GM12891 (cell line): ENCODE measurements around the gene CETN1.

Source experiments
- DNase-seq: peaks from one replicate; pipeline ENCODE4 v3.0.0; 2011; ENCODE audit warnings: low spot score; ENCODE audit not compliant: insufficient read length
- FAIRE-seq: peaks from 2 replicates; lab custom pipeline; 2011; peaks lifted over from hg19 to GRCh38; lab: Jason Lieb, UNC
- PAX5 ChIP-seq: IDR thresholded peaks from 2 replicates; pipeline ENCODE4 v1.6.1; 2011; ENCODE audit warnings: low read length, moderate library complexity, mild to moderate bottlenecking; ENCODE audit not compliant: insufficient read depth, severe bottlenecking
- POLR2A ChIP-seq: IDR thresholded peaks from 2 replicates; pipeline ENCODE4 v1.6.1; 2011; ENCODE audit warnings: low read depth, low read length, control low read depth
- POLR2AphosphoS5 ChIP-seq: IDR thresholded peaks from 2 replicates; pipeline ENCODE4 v1.6.1; 2011; ENCODE audit warnings: low read depth, low read length, control low read depth
- POU2F2 ChIP-seq: IDR thresholded peaks from 2 replicates; pipeline ENCODE4 v1.6.1; 2011; ENCODE audit warnings: low read depth, mild to moderate bottlenecking, control low read depth, low read length, moderate library complexity
- SPI1 ChIP-seq: IDR thresholded peaks from 2 replicates; pipeline ENCODE4 v1.6.1; 2011; ENCODE audit warnings: low read depth, low read length, control low read depth
- TAF1 ChIP-seq: IDR thresholded peaks from 2 replicates; pipeline ENCODE4 v1.6.1; 2011; ENCODE audit warnings: low read depth, low read length, control low read depth

Gene CETN1

DNA sequence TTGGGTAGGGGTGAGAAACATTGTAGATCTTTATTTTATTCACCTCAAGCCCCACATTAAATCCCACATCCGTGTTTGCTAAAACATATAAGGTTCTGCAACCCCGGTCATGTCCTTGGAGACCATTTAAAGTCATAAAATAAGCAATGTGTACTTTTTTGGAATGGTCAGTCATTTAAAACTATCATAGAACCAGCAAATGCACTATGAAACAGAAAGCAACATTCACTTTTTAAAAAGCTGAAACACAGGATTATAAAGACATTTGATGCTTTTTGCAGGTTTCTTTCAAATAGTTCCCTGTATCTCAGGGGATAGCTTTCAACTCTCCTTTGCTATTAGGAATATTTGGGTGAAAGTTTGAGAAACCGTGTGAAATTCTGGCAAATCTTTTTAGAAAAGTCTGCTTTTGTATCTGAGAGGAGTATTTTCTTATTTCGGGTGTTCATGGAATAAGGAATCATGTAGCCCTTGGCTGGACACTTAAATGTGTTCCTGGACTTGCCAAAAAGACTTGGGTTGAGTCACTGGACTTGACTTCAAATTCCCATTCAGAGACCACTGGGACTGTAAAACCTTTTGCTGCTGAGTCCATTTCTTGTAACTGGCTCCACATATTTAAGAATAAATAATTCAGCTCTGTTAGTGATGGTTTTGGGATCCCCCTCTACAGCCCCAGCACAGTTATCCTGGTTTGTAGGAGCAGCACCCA lies 5.9 kb upstream of the CETN1 start:
- no peak for FAIRE-seq
- TF ChIP-seq PAX5 (no peak), SPI1 (no peak), POLR2A (no peak), TAF1 (no peak), POU2F2 (no peak), POLR2AphosphoS5 (no peak)
- no peak for DNase-seq

DNA sequence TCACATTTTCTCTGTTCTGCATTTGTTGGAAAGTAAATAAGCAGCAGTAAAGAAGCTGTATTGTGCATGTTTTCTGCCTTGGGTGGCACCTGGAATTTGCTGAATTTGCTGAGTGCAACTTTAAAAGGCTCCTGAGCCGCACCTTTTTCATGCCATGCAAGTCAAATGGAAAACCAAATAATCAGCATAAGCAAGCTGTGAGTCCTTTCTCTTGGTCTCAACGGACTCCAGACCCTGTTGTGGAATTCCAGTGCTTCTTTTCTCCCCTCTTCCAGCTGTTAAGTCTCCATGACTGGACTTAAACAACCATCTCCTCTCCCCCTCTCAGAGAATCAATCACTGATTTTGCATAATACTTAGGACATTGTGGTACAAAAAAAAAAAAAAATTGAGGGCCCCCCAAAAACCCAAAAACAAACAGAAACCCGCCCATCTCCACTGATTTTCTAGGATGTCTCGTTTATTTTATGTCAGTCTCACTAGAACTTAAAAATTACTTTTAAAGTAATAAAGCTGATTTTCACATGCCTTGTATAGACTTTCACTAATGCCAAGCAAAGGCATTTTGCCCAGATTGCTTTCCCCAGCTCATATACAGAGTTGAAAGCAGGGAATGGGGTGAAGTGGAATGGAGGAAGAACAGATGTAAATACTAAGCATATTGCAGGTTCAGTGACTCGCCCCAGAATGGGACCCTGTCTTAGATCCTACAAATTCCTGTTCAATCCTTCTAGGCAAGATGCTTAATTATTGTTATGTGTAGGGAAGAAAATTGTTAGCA lies 5.1 kb upstream of the CETN1 start:
- FAIRE-seq (no peak), DNase-seq (no peak)
- TF ChIP-seq TAF1 (no peak), POU2F2 (no peak), PAX5 (no peak), SPI1 (no peak), POLR2A (no peak)

DNA sequence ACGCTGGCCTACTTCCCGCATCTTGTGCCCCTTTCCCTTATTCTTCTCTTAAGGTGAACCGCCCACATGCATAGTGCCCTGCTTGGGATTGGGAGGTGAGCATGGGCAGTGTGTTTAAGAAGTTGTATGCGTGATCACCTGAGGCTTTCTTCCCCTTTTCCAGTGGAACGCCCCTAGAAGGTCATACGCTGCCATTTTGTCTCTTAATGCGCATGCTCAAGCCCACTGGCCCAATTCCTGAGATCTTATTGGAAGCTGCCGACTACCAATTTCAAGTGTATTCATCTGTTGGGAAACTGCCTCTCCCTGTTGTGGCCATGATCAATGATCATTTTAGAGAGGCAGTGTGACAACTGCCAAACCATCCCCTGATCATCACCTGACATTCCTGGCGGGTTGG lies 3.3 kb upstream of the CETN1 start:
- no peak for FAIRE-seq
- TF ChIP-seq POLR2AphosphoS5 (no peak), TAF1 (no peak), POLR2A (no peak), SPI1 (no peak), POU2F2 (no peak), PAX5 (no peak)
- DNase-seq = no peak

DNA sequence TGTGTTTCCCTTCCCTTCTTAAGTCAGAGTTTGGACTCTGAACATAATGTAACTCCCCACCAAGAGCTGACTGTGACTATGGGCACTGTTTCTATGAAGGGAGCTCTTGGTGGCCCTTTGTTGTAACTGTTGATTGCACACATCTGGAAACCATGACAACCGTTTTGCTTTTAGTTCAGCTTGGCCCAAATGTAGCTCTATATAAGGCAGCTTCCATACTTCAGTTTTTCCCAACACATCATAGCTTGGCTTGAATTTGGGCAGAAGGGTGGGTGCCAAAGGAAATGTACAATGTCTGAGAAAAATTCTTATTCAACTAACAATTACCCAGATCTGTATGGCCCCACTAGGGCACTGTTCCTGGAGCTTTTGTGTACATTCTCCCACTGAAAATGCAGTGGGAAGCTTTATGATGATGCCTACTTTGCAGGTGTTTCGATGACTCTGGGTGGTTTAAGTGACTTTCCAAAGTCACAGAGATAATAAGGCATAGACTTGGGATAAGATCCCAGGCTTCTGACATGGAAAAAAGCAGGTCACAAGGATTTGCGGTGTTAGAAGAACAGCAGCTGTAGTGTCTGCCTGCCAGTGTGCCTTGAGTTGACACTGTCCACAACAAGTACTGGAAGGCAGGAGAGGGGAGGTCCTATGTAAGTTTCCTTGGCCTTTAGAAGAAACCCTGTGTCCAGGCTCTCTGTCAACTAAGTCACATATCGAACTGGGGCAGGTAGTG lies 2.4 kb upstream of the CETN1 start:
- FAIRE-seq = no peak
- DNase-seq = no peak
- TF ChIP-seq POLR2AphosphoS5 = no peak
- no peak for TF ChIP-seq POLR2A
- TF ChIP-seq PAX5 = no peak
- no peak for TF ChIP-seq TAF1
- no peak for TF ChIP-seq POU2F2
- no peak for TF ChIP-seq SPI1

DNA sequence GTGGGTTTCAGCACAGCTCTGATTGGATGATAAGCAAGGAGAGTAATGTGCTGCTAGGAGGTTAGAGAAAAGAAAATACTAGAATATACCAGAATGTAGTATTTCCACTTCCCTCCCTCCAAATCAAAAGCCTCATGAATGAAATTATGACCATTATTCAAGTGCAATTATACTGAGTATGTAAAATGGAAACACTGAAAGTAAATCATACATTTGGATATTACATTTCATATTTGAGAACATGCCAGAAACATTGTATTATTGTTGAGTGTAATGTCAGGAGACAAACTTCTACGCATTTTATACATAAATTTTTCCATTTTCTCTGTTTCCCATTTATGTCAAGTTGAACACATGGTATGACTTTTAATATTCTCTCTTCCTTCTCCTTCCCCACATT lies 942 bp upstream of the CETN1 start:
- no peak for FAIRE-seq
- no peak for DNase-seq
- TF ChIP-seq SPI1 = no peak

DNA sequence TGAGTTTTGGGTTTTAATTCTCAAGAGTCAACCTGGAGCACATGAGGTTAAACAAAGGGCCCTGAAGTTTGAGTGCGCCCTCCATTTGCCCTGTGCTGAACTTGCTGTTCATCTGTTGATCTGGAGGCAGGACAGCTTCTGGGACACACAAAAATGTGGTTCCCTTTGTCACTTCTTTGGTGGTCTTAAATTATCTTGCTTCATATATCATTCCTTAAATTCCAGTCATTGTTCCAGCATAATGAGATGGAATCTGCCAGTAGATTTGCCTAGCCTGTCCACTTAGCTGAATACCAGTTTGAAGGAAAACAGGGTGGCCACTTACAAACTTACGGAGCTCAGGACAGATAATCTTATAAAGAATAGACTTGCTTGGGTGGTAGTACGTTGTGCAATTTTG lies 916 bp downstream of the CETN1 start:
- no peak for DNase-seq
- FAIRE-seq = no peak

DNA sequence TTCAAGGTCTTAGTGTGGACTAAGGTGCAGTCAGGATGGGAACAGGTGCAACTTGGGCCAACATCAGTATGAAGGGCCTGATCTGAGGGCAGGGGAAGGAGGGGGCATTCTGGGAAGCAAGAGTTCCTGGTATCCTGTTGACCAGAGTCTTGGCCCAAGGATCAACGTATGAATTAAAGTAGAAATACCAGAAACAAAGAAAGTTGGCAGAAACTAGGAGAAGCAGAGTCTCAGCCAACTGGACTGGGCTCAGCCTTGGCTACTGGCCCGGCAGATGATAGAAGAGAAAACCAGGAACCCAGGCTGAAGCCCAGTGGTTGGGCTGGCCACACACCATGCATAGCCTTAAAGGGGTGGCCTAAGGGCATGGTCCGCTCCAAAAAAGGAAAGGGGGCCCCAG lies 2.3 kb downstream of the CETN1 start:
- no peak for TF ChIP-seq POU2F2
- TF ChIP-seq POLR2AphosphoS5 = no peak
- no peak for TF ChIP-seq TAF1
- TF ChIP-seq PAX5 = no peak
- TF ChIP-seq POLR2A = no peak
- no peak for TF ChIP-seq SPI1
- FAIRE-seq = no peak
- no peak for DNase-seq

More for the DNA sequence above, 916 bp downstream of the CETN1 start:
- TF ChIP-seq SPI1 = no peak
- TF ChIP-seq PAX5 = no peak
- TF ChIP-seq POU2F2 = no peak
- TF ChIP-seq POLR2A = no peak
- no peak for TF ChIP-seq POLR2AphosphoS5

DNA sequence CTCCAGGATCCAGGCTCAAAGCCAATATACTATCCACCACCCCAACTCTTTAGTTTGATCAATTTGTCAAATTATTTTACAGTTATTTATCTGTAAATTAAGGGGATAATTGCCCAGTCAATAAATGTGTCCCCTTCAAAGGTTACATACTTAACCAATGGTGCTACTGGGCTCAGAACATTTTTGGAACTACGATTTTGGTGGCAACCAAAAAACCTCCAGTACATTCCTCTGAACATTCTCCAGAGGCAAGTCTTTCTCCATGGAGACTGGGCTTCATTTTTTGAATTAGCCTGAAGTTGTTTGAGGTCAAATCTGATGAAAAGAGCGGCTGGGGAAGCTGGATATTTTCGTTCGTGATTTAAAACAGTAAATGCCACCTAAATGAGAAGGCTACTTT lies 14.9 kb downstream of the CETN1 start:
- DNase-seq (no peak), FAIRE-seq (no peak)
- TF ChIP-seq POLR2AphosphoS5 (no peak), POLR2A (no peak), TAF1 (no peak), PAX5 (no peak), POU2F2 (no peak), SPI1 (no peak)

DNA sequence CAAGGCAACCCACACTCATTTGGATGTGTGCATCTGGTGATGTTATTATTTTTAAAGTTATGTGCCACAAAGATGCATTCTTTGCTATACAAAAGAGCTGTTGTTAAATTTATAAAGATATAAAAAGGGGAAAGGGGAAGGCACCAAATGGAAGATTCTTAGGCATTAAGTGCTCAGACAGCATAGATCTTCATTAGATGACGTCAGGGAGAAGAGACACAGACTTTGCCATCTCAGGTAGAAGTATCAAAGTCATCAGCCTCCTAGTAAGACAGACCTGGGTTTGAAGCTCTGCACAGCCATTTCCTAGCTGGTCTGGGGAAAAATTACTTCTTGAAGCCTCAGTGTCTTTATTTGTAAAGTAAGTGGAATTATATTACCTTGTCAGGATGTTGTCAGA lies 15.4 kb downstream of the CETN1 start:
- FAIRE-seq (no peak), DNase-seq (no peak)
- TF ChIP-seq POU2F2 (no peak), SPI1 (no peak), POLR2A (no peak), TAF1 (no peak), PAX5 (no peak), POLR2AphosphoS5 (no peak)
